Measurements from ENCODE around the gene CNGA2.

GRCh38 chrX:151763711-151764110, 29.2 kb downstream of the CNGA2 start:
- TF ChIP-seq CTCF (IDR thresholded peaks at IDR 0.05) (no peak), POLR2A (IDR thresholded peaks at IDR 0.05) (no peak)
